Left lung (tissue), 10 donors: ENCODE data around the gene VWA5B2. TPM values are rescaled to one million over a fixed set of nuclear protein-coding genes. Genes with fewer than 3 reads are reported as not detected.
A peak's percentile ranks its signal among the peaks of the same experiment; 100 is the strongest.

ENCODE experiments used
- ATAC-seq: fragments of 200-7000 bp; cut with Tn5 transposase; one replicate; pipeline ENCODE4 v1.9.1; 2020; ENCODE audit warnings: moderate library complexity
- DNase-seq, 4 donors: peaks; one replicate each; pipeline ENCODE4 v3.0.0-alpha.2; 2013 to 2020
- H3K27ac ChIP-seq, 2 donors: fragments of 200-600 bp; sonication (generic) in 1 of 2; one replicate each; pipeline versions ENCODE4 v1.5.0 to v1.8.0; 2020 to 2021
- H3K27me3 ChIP-seq, 2 donors: fragments of 200-600 bp; sonication (generic) in 1 of 2; one replicate each; pipeline versions ENCODE4 v1.5.0 to v1.8.0; 2020 to 2021
- H3K36me3 ChIP-seq, 2 donors: fragments of 200-600 bp; sonication (generic) in 1 of 2; one replicate each; pipeline versions ENCODE4 v1.5.0 to v1.8.0; 2020 to 2021
- H3K4me1 ChIP-seq, 2 donors: fragments of 200-600 bp; one replicate each; pipeline ENCODE4 v1.8.0; 2021
- H3K4me3 ChIP-seq, 2 donors: fragments of 200-600 bp; sonication (generic) in 1 of 2; one replicate each; pipeline versions ENCODE4 v1.5.0 to v1.8.0; 2020 to 2021; ENCODE audit warnings: mild to moderate bottlenecking in 1 of 2
- H3K9me3 ChIP-seq, 2 donors: fragments of 200-600 bp; sonication (generic) in 1 of 2; one replicate each; pipeline versions ENCODE4 v1.5.0 to v1.8.0; 2020 to 2021
- intact Hi-C, 2 donors: fragments of 100-400 bp; cut with DNase I; formaldehyde crosslinking; loops; one replicate each; pipeline versions ENCODE4 v1.11.2 to v1.14.2; 2022
- polyA plus RNA-seq, 6 donors: library from polyadenylated mRNA; unstranded; fragments of 120-200 nt; gene quantifications; one replicate each; pipeline ENCODE4 v1.2.1, GENCODE V29; 2013; ENCODE audit not compliant: insufficient read length in 6 of 6
- total RNA-seq, 2 donors: library from RNA; stranded (reverse); fragmentation: NEBNext Ultra II Directional; extraction: Animal tissue kit (Norgen Biotek cat#: 25700); gene quantifications; one replicate each; pipeline ENCODE4 v1.2.1, GENCODE V29; 2021
- TF ChIP-seq, protein P1 (sequence below), 2 donors: fragments of 200-600 bp; sonication (generic) in 1 of 2; IDR thresholded peaks; one replicate each; pipeline versions ENCODE4 v1.5.0 to v1.8.0; 2021; ENCODE audit warnings: antibody characterized with exemption in 2 of 2
- donor health status: DM: no; HTN: yes; CAD: no.
- donor health status: DM: no; HTN: no; CAD: no.

VWA5B2 gene
- total and polyA plus RNA-seq, 8 donors = 0.31 to 2.4 (median 1.4) TPM; not detected in 1

DNA sequence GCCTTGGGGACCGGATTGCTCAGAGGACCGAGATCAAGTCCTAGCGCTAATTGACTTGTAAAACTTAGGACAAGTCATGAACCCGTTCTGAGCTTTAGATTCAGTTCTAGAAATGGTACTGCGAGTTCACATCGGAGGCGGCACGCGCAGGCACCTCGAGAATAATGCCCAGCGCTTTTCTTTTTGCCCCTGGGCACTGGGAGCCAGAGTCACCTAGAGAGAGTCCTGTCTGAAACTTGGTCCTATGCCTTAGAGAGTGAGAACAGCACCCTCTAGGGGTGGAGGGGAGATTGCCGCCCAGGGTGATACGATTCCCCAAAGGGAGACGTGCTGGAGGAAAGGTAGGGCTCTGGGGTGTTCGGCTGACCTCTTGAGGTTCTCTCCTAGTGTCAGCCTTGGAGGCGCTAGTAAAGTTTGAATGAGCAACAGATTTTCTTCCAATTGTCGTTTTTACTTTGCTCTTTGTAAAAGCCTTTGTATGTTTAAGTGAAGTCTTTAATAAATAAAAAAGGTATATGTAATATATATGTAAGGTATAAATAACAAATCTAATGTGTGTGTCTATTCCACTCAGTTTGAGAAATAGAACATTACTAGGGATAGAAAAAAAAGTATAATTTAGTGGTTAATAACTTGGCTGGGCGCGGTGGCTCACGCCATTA is 20.9 kb downstream of the VWA5B2 start:
- Histone ChIP-seq H3K9me3 (no peaks in the 10 kb centered on the region), H3K4me1 (peaks cover 0 to 27% of the 10 kb centered on the region in 2 donors), H3K36me3 (peaks cover 0 to 5% of the 10 kb centered on the region in 2 donors), H3K27ac (peak overlapping the region in 1 of 2 donors; percentile 91), H3K27me3 (no peaks in the 10 kb centered on the region), H3K4me3 (peak overlapping the region; percentile 69 to 72)
- TF ChIP-seq, protein P1, sequence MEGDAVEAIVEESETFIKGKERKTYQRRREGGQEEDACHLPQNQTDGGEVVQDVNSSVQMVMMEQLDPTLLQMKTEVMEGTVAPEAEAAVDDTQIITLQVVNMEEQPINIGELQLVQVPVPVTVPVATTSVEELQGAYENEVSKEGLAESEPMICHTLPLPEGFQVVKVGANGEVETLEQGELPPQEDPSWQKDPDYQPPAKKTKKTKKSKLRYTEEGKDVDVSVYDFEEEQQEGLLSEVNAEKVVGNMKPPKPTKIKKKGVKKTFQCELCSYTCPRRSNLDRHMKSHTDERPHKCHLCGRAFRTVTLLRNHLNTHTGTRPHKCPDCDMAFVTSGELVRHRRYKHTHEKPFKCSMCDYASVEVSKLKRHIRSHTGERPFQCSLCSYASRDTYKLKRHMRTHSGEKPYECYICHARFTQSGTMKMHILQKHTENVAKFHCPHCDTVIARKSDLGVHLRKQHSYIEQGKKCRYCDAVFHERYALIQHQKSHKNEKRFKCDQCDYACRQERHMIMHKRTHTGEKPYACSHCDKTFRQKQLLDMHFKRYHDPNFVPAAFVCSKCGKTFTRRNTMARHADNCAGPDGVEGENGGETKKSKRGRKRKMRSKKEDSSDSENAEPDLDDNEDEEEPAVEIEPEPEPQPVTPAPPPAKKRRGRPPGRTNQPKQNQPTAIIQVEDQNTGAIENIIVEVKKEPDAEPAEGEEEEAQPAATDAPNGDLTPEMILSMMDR (IDR thresholded peaks at IDR 0.05) = peak; percentile 82 to 95
- DNase-seq (peak; percentile 68 to 87 (median 84)), ATAC-seq (peak; percentile 90)
- intact Hi-C loops = no loop called here

DNA sequence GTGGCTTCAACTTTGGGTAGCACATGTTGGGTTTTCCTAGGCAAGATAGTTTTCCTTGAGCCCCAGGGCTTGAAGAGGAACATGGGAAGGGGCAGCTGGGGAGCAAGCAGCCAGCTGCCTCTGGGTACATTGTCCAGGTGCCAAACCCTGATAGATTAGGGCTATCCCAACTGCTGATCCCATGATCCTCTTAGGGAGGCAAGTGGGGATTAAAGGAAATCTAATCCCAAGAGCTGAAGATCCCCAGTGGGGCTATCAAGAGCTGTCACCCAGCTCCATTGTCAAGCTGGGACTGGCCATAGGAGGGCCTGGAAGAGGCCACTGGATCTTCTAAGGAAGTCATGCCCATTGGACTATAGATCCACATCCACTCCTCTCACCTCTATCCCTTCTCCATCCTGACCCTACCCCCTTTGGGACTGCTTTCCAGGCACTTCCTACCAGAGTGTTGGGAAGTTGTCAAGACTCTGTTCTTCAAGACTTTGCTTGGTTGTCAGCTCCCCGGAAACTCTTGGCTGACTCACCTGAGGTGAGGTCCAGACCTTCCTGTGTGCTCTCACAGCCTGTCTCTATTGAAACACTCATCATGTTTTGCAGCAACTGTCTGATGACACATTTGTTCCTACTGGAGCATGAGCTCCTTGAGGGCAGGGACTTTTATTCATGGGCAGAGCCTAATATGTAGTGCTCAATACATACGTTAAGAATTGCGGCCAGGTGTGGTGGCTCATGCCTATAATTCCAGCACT is 26.1 kb downstream of the VWA5B2 start:
- peaks cover 4 to 14% of the 10 kb centered on the region in 2 donors for H3K4me1 ChIP-seq
- no peak overlapping the region for H3K4me3 ChIP-seq
- no peaks in the 10 kb centered on the region for H3K9me3 ChIP-seq
- TF ChIP-seq, protein P1 (IDR thresholded peaks at IDR 0.05) = no peak
- intact Hi-C loops = no loop called here
- H3K27me3 ChIP-seq = peaks cover 5 to 24% of the 10 kb centered on the region in 2 donors
- no peak for ATAC-seq
- H3K36me3 ChIP-seq = peaks cover 0 to 15% of the 10 kb centered on the region in 2 donors
- no peak overlapping the region for H3K27ac ChIP-seq
- no peak for DNase-seq

DNA sequence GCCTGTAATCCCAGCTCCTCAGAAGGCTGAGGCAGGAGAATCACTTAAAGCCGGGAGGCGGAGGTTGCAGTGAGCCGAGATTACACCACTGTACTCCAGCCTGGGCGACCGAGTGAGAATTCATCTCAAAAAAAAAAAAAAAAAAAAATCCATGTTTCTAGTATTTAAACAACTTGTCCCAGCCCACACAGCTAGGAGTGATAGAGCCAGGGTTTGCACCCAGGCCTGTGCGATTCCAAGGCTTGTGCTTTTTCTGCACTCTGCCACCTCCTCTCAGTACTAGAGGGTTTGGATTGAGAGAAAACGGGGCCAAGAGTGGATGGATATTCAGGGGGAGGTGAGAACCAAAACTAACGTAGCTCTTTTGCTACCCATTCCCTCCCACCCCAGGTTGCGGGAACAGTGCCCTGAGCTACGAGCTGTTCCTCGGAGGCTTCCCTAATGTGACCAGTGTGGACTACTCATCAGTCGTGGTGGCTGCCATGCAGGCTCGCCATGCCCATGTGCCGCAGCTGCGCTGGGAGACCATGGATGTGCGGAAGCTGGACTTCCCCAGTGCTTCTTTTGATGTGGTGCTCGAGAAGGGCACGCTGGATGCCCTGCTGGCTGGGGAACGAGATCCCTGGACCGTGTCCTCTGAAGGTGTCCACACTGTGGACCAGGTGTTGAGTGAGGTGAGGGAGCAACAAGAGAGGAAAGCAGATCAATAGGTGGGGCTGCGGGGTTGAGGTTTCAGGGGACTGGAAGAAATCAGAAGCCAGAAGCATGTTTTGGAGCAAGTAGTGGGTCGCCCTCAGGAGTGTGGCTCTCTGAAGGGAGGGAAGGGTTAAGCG is 27.9 kb downstream of the VWA5B2 start:
- Histone ChIP-seq H3K4me3 (no peak overlapping the region), H3K9me3 (no peaks in the 10 kb centered on the region), H3K36me3 (peaks cover 0 to 15% of the 10 kb centered on the region in 2 donors), H3K27ac (no peak overlapping the region), H3K4me1 (peaks cover 16 to 25% of the 10 kb centered on the region in 2 donors), H3K27me3 (peaks cover 17 to 42% of the 10 kb centered on the region in 2 donors)
- TF ChIP-seq, protein P1 (IDR thresholded peaks at IDR 0.05) = no peak
- DNase-seq (no peak), ATAC-seq (no peak)
- intact Hi-C loops = no loop called here

DNA sequence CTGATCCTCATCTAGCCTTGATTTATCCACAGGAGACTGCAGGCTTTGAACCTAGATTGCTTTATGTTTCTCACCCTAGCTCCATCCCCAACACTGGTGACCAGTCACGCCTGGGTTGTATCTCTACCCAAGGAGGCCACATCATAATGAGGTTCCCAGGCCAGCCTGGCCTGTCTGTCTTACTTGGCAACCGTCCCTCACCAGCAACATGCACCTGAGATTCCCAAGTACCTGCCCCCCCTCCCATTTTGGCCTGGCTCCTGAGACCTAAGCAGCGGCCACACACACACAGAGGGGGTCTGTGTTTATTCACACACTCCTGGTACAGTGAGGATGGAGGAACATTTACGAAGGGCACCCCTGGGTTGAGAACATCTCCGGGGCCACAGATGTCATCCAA is 29.5 kb downstream of the VWA5B2 start:
- Histone ChIP-seq H3K27ac (no peak overlapping the region), H3K4me3 (no peak overlapping the region), H3K27me3 (peaks cover 22 to 58% of the 10 kb centered on the region in 2 donors), H3K9me3 (no peaks in the 10 kb centered on the region), H3K4me1 (peaks cover 16 to 31% of the 10 kb centered on the region in 2 donors), H3K36me3 (peaks cover 0 to 15% of the 10 kb centered on the region in 2 donors)
- intact Hi-C loops = no loop called here
- no peak for ATAC-seq
- DNase-seq = no peak
- TF ChIP-seq, protein P1 (IDR thresholded peaks at IDR 0.05) = no peak
